Muscle of leg (tissue), 11 donors: ENCODE measurements around the gene TREM2. TPM values are rescaled to one million over a fixed set of nuclear protein-coding genes. Genes with fewer than 3 reads are reported as not detected.
A peak's percentile ranks its signal among the peaks of the same experiment; 100 is the strongest.
"Not testable (repeated sequence)": the region's sequence is repeated elsewhere in the genome, so short reads cannot be mapped to it uniquely, and the experiment has no call there.

Experiments used
- DNase-seq: peaks from one replicate; pipeline ENCODE4 v3.0.0; 2013
- H3K27ac ChIP-seq: one replicate; pipeline ENCODE4 v1.5.1; 2013; ENCODE audit warnings: mild to moderate bottlenecking, low read length, control low read depth
- H3K27me3 ChIP-seq: one replicate; pipeline ENCODE4 v1.6.1; 2013; ENCODE audit warnings: low read length; ENCODE audit not compliant: control insufficient read depth, insufficient read depth
- H3K36me3 ChIP-seq: one replicate; pipeline ENCODE4 v1.6.1; 2013; ENCODE audit warnings: low read length; ENCODE audit not compliant: control insufficient read depth, insufficient read depth
- H3K4me1 ChIP-seq: one replicate; pipeline ENCODE4 v1.6.1; 2013; ENCODE audit warnings: low read length; ENCODE audit not compliant: control insufficient read depth, insufficient read depth
- H3K4me3 ChIP-seq: one replicate; pipeline ENCODE4 v1.5.1; 2013; ENCODE audit warnings: low read length, control low read depth
- H3K9me3 ChIP-seq: replicated peaks from 2 replicates; pipeline ENCODE4 v1.6.1; 2013; ENCODE audit warnings: low read depth, low read length; ENCODE audit not compliant: control insufficient read depth
- WGBS: methylation state at CpG from one replicate; pipeline ENCODE4 v1.1.5; 2013; ENCODE audit warnings: missing lambda C conversion rate; ENCODE audit not compliant: insufficient coverage; 5-methylcytosine and 5-hydroxymethylcytosine counted together
- polyA plus RNA-seq, 8 donors: library from polyadenylated mRNA; unstranded; fragments of 120-200 nt; gene quantifications; one replicate each; pipeline versions ENCODE4 v1.2.1 to v1.2.3, GENCODE V29; 2013; ENCODE audit warnings: inconsistent platforms in 1 of 8, low replicate concordance in 1 of 8; ENCODE audit not compliant: insufficient read length in 8 of 8, insufficient read depth in 1 of 8
- total RNA-seq: library from RNA; stranded (reverse); fragments of 120-200 nt; gene quantifications from one replicate; pipeline ENCODE4 v1.2.4, GENCODE V29; 2013

TREM2 gene
- total and polyA plus RNA-seq, 9 donors: 0.15 to 3.6 (median 0.71) TPM

DNA sequence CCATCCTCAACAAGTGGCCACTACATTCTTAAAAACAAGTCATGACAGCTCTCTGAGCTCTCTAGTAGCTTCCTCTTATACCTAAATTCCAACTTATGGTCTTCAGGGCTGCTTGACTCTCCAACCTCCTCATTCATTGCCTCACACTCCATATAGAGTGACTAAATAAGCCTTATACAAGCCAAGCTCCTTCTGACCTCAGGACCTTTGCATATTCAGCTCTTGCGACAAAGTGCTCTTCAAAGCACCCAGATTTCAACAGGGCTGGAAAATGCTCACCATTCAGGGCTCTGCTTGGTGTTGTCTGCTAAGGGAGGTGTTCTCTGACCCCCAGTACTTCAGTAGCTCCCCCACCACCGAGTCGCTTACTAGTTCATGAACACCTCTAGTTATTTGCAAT lies 34.3 kb upstream of the TREM2 start:
- H3K36me3 ChIP-seq: no peaks in the 10 kb centered on the region
- no peaks in the 10 kb centered on the region for H3K4me1 ChIP-seq
- H3K27me3 ChIP-seq: peaks cover 5% of the 10 kb centered on the region
- H3K9me3 ChIP-seq: no peaks in the 10 kb centered on the region
- no CpG with 5 or more reads among the region's 3 CpGs for WGBS
- no peak overlapping the region for H3K27ac ChIP-seq
- no peak overlapping the region for H3K4me3 ChIP-seq
- no peak for DNase-seq

DNA sequence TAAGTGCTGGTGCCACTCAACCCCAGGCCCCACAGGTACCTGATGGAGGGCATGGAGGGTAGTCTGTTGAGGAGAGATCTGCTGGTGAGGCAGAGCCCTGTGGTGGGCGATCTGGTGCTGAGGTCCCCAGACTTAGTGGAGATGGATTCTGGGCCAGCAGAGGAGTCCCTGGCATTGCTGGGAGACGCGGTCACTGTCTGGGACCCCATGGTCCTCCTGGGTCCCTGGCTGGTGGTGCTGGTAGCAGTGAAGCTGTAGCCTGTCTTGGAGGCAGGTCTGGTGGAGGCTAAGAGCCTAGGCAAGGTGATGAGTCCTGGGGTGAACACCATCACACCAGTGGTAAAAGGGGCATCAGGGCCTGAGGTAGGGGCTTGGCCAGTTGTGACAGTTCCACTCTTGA lies 31.5 kb upstream of the TREM2 start:
- Histone ChIP-seq H3K36me3 (no peaks in the 10 kb centered on the region), H3K4me1 (no peaks in the 10 kb centered on the region), H3K27ac (no peak overlapping the region), H3K4me3 (no peak overlapping the region), H3K9me3 (peaks cover 2% of the 10 kb centered on the region), H3K27me3 (peaks cover 5% of the 10 kb centered on the region)
- no peak for DNase-seq
- 92% methylated on average over 3 of the region's 3 CpGs for WGBS

DNA sequence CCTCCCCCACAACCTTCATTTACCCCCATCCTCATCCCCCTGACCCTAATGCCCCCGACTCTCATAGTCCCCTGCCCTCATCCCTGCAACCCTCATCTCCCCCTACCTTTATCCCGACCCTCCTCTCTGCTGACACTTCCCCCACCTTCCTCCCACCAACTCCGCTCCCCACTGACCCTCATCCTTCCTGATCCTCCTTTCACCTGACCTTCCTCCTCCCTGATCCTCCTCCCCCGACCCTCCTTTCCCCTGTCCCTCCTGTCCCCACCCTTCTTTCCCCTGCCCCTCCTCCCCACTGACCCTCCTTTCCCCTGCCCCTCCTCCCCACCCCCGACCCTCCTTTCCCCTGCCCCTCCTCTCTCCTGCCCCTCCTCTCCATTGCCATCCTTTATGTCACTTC lies 31.0 kb upstream of the TREM2 start:
- Histone ChIP-seq H3K9me3 (peaks cover 2% of the 10 kb centered on the region), H3K27me3 (peaks cover 5% of the 10 kb centered on the region), H3K4me1 (no peaks in the 10 kb centered on the region), H3K36me3 (no peaks in the 10 kb centered on the region), H3K4me3 (no peak overlapping the region), H3K27ac (no peak overlapping the region)
- DNase-seq: no peak
- 61% methylated on average over 3 of the region's 5 CpGs for WGBS

DNA sequence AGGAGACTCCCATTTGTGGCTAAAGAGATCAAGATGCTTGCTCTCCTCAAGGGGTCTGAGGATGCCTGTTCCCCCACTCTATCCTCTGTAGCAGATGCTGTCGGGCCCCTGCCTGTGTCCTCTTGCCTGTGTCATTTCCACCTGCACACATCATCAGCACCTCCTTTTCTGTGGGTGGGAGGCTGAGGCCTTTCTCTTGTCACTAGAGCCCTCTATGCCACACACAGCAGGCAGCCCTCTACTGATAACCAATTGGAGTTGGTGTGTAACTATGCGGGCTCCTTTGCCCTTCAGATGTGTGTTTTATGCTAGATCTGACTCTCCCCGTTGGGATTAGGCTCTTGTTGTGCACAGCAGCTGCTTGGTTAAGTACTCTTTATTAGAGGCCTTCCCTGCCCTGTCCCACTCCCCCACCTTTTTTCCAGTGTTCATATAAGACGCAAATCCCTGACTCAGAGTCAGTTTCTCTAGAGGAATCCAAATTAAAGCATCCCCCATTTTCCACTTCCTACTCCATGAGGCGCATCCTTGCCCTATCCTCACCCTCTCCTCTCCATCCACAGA lies 30.3 kb upstream of the TREM2 start:
- Histone ChIP-seq H3K36me3 (no peaks in the 10 kb centered on the region), H3K27ac (no peak overlapping the region), H3K4me3 (no peak overlapping the region), H3K4me1 (no peaks in the 10 kb centered on the region), H3K27me3 (peaks cover 6% of the 10 kb centered on the region), H3K9me3 (peaks cover 2% of the 10 kb centered on the region)
- DNase-seq: no peak
- WGBS: 57% methylated on average over 3 of the region's 5 CpGs

DNA sequence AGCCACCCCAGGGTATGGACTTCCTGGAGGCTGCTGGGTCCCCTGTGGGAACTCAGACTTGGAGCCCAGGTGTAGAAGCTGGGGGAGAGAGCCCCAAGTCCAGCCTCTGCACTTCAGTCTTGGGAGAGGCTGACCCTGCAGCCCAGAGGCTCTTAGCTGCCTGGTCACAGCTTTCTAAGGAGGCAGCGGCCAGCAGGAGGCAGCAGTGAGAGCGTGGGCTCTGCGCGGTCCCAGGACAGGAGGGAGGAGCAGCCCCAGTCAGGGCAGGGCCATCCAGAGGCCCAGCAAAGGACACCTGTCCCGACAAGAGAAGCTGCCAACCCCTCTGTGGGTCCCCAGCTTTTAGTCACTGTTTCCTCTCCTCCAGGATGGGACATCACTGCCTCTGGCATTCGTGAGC lies 28.7 kb upstream of the TREM2 start:
- no peak overlapping the region for H3K27ac ChIP-seq
- no peaks in the 10 kb centered on the region for H3K4me1 ChIP-seq
- peaks cover 2% of the 10 kb centered on the region for H3K9me3 ChIP-seq
- H3K4me3 ChIP-seq: no peak overlapping the region
- H3K36me3 ChIP-seq: no peaks in the 10 kb centered on the region
- WGBS: 9% methylated on average over 5 of the region's 6 CpGs
- peaks cover 6% of the 10 kb centered on the region for H3K27me3 ChIP-seq
- DNase-seq: peak; percentile 20

DNA sequence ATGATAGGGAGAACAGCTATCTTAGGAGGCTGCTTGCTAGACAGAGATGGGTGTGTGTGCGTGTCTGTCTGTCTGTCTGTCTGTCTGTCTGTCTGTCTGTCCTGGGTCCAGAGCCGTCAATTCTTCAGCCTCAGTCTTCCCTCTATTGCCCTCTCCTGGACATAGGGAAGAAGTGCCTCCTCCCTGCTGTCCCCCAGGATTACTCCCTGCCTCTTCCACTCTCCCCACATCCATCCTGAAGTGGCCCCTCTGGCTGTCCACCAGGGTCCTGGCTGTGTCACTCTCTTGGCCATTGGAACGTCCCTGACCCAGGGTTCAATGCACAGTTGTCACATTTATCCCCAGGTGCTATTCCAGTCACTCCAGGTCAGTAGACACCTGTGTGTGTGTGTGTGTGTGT lies 27.9 kb upstream of the TREM2 start:
- peaks cover 5% of the 10 kb centered on the region for H3K4me1 ChIP-seq
- no peak overlapping the region for H3K4me3 ChIP-seq
- peaks cover 2% of the 10 kb centered on the region for H3K9me3 ChIP-seq
- no peak overlapping the region for H3K27ac ChIP-seq
- no peak for DNase-seq
- H3K36me3 ChIP-seq: no peaks in the 10 kb centered on the region
- peaks cover 6% of the 10 kb centered on the region for H3K27me3 ChIP-seq
- 94% methylated on average over 2 of the region's 3 CpGs for WGBS

DNA sequence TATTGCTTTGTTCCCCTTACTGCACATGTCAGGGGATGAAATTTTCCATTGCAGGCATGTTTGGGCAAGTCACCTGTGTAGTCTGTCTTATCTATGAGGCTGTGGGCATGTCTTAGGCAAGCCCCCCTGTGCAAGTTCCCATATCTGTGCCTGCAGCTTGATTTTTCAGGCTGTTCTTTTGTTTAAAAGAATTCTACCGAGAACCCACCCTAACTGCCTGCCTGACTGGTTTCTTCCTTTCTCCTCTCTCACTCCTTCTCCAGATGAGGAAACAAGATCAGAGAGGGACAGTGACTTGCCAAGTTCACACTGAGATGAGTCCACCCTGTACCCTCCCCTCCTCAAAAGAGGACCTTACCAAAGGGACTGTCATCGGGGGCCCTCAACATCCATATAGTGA lies 27.1 kb upstream of the TREM2 start:
- H3K4me3 ChIP-seq: no peak overlapping the region
- 100% methylated on average over 1 of the region's 2 CpGs for WGBS
- peaks cover 6% of the 10 kb centered on the region for H3K27me3 ChIP-seq
- no peaks in the 10 kb centered on the region for H3K36me3 ChIP-seq
- H3K9me3 ChIP-seq: peaks cover 2% of the 10 kb centered on the region
- H3K4me1 ChIP-seq: peaks cover 8% of the 10 kb centered on the region
- no peak for DNase-seq
- no peak overlapping the region for H3K27ac ChIP-seq

DNA sequence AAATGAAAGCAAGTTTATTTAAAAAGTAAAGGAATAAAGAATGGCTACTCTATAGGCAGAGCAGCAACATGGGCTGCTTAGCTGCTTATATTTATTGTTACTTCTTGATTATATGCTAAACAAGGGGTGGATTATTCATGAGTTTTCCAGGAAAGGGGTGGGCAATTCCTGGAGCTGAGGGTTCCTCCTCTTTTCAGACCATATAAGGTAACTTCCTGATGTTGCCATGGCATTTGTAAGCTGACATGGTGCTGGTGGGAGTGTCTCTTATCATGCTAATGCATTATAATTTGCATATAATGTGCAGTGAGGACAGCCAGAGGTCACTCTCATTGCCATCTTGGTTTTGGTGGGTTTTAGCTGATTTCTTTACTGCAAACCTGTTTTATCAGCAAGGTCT lies 26.1 kb upstream of the TREM2 start:
- H3K27ac ChIP-seq, H3K36me3 ChIP-seq, DNase-seq, H3K4me3 ChIP-seq, H3K27me3 ChIP-seq, H3K4me1 ChIP-seq, H3K9me3 ChIP-seq: not testable (repeated sequence)

DNA sequence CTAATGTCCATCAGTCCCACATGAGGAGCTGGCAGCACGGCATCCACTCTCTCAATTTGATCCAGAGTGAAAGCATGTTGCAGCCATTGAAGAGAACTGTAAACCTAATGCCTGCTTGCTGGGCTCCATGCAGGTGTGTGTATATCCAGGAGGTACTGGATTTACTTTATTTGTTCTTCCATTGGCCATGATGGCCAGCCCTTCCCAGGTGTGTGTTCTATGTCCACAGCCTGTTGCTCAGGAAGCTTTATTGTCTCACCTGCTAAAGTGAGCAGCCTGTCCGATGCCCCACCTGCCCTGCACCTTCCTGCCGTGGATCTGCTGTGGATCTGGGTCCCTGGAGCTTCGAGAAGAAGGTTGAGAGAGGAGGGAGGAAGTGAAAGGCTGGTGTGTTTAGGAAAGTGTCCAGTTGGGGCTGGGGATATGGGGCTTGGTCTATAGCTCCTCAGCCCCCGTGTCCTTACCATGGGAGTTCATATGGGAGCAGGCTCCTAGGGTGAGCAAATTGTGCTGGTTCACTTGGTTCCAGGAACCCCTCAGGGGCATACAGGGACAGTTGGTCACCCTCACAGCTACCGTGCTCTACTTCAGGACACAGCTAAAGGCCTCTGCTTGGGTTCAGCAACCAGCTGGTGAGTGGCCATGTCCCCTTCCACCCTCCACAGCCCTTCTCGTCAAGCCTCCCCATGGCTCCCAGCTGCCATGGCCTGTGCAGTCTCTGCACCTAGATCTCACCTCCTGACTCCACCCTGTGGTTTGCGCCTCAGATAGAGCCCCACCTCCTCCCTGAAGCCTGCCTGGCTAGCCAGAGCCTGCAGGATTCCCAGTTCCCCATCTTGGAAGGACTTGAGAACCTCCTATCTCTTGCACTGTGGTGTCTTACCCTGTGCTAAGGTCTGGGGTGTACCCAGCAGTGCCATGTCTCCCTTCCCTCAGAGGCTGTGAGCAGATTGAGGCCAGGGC lies 25.3 kb upstream of the TREM2 start:
- Histone ChIP-seq H3K9me3 (peaks cover 2% of the 10 kb centered on the region), H3K27ac (no peak overlapping the region), H3K4me3 (no peak overlapping the region), H3K4me1 (peaks cover 8% of the 10 kb centered on the region), H3K36me3 (no peaks in the 10 kb centered on the region), H3K27me3 (peaks cover 6% of the 10 kb centered on the region)
- 80% methylated on average over 7 of the region's 8 CpGs for WGBS
- DNase-seq: no peak

DNA sequence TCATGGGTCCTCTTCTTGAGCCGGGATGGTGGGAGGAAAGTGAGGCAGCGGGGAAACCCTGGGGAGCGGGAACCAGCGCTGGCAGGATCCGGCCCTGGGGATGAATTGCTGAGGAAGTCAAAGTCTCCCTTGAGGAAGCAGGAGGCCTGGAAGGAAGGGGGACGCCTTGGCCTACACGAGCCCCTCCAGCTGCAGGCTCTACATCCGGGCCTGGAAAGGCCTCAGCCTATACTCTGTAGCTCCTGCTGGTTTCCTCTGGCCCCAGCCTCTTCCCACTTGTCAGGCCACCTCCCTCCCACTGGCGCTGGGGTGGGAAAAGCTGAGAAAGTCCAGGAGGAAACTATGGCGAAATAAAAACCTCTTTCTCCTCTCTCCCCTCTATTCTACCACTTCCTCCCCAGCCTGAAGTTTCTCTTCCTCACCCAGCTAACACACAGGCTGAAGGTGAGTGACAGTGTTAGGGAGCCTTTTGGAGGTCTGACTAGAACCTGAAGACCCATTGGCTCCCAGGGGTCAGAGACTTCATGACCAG lies 23.2 kb upstream of the TREM2 start:
- Histone ChIP-seq H3K27me3 (peaks cover 4% of the 10 kb centered on the region), H3K36me3 (no peaks in the 10 kb centered on the region)
- peak; percentile 46 for DNase-seq

More for the DNA sequence above, 23.2 kb upstream of the TREM2 start:
- WGBS: 38% methylated on average over 3 of the region's 10 CpGs
- Histone ChIP-seq H3K4me1 (peaks cover 8% of the 10 kb centered on the region), H3K9me3 (peaks cover 2% of the 10 kb centered on the region), H3K27ac (no peak overlapping the region), H3K4me3 (no peak overlapping the region)
